Measurements from ENCODE around the gene DLGAP1.
"Not testable (repeated sequence)": the region's sequence is repeated elsewhere in the genome, so short reads cannot be mapped to it uniquely, and the experiment has no call there.

Gene DLGAP1

DNA sequence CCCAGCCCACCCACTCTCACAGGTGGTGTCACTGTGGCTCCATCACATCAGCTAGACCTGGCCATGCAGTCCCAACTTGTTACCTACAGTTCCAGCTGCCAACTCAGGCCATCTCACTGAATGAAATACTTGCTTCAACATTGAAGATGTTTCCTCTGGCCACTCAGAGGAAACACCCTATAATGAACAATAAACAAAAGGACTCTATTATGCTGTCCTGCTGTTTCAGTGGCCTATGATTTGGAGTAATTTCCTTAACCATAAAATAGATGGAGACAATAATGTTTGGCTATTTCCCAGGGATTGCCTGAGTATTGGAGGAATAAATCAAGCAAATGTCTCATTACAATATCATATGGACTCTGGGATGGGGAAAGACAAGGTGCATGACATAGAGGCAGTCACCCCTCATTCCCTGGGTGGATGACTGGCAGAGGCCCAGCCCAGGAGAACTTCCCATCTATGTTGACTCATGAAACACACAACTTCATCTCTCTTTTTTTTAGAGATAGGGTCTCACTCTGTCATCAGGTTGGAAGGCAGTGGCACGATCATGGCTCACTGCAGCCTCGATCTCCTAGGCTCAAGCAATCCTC lies 870.7 kb downstream of the DLGAP1 start:
- no peaks in the 10 kb centered on the region for H3K4me1 ChIP-seq (ENCODE audit: control insufficient read depth, insufficient read depth, low read length)
- H3K9ac ChIP-seq (ENCODE audit: low read length in 2 of 2) = no peak overlapping the region
- H3K27ac ChIP-seq (ENCODE audit: low read length) = no peak overlapping the region
- no peaks in the 10 kb centered on the region for H3K9me3 ChIP-seq (ENCODE audit: control insufficient read depth in 2 of 2, low read length in 2 of 2)
- H3K4me3 ChIP-seq (ENCODE audit: low read length in 2 of 2) = no peak overlapping the region
- H3K27me3 ChIP-seq (ENCODE audit: control insufficient read depth in 1 of 2, insufficient read depth in 2 of 2, low read length in 2 of 2) = no peaks in the 10 kb centered on the region
- H3K36me3 ChIP-seq (ENCODE audit: control insufficient read depth in 2 of 2, insufficient read depth in 2 of 2, low read length in 2 of 2) = no peaks in the 10 kb centered on the region

DNA sequence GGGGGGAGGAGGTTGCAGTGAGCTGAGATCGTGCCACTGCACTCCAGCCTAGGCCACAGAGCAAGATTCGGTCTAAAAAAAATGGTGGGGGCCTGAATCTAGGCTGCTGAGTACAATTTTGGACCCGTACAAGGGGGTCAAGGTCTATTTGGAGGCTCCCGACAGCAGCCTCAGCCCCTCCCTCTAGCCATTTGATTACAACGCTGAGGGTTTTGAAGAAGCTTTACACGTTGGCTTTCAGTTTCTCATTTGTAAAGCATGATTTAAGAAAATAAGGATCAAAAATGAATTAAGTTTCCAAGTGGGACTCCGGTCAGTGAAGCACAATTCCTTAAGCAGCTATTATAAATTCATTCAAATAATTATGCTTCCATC lies 871.2 kb downstream of the DLGAP1 start:
- Histone ChIP-seq H3K4me3 (ENCODE audit: low read length in 2 of 2) (no peak overlapping the region), H3K27me3 (ENCODE audit: control insufficient read depth in 1 of 2, insufficient read depth in 2 of 2, low read length in 2 of 2) (no peaks in the 10 kb centered on the region), H3K27ac (ENCODE audit: low read length) (no peak overlapping the region), H3K9me3 (ENCODE audit: control insufficient read depth in 2 of 2, low read length in 2 of 2) (no peaks in the 10 kb centered on the region), H3K9ac (ENCODE audit: low read length in 2 of 2) (no peak overlapping the region), H3K4me1 (ENCODE audit: control insufficient read depth, insufficient read depth, low read length) (no peaks in the 10 kb centered on the region), H3K36me3 (ENCODE audit: control insufficient read depth in 2 of 2, insufficient read depth in 2 of 2, low read length in 2 of 2) (no peaks in the 10 kb centered on the region)

DNA sequence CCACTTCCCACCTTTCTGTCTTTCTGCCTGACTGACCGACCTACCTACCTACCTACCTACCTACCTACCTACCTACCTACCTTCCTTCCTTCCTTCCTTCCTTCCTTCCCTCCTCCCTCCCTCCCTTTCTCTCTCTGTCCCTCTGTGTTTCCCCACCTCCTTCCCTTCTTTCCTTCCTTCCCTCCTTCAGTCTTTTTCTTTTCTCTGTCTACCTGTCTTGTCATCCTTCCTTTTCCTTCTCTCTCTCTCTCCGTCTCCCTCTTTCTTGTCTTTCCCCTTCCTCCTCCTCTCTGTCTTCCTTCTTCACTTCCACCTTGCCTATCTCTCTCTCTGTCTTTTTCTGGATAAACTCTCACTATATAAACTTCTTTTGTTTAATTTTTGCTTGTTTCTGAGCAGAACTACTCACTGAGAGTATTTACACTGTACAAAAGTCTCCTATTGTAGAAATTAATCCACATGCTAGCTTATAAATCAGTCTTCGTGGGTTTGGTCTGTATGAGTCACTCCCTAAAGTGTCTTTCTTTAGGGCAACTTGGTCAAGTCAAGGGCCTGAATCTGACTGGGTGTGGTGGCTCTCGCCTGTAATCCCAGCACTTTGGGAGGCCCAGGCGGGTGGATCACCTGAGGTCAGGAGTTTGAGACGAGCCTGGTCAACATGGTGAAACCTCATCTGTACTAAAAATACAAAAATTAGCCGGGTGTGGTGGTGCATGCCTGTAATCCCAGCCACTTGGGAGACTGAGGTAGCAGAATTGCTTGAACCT lies 871.8 kb downstream of the DLGAP1 start:
- not testable (repeated sequence) for H3K9me3 ChIP-seq (ENCODE audit: control insufficient read depth in 2 of 2, low read length in 2 of 2); H3K4me3 ChIP-seq (ENCODE audit: low read length in 2 of 2); H3K27ac ChIP-seq (ENCODE audit: low read length)

DNA sequence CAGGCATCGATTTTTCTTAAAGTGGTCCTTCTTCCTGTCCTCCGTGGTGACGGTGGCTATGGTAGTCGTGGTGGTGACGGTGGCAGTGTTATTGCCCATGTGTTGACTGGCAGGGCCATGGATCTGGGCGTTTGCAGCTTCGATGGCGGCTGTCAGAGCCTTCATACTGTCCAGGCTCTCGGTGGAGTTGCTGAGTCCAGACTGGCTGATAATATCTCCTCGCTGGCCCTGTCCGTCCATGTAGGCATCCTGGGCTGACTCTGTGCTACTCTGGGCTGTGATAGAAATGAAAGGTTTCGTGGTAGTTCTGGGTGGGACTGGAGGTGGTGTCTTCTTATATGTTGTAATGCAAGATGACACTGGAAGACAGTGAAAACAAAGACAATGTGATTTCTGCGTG lies 873.2 kb downstream of the DLGAP1 start:
- Histone ChIP-seq H3K36me3 (ENCODE audit: control insufficient read depth in 2 of 2, insufficient read depth in 2 of 2, low read length in 2 of 2) (no peaks in the 10 kb centered on the region), H3K27me3 (ENCODE audit: control insufficient read depth in 1 of 2, insufficient read depth in 2 of 2, low read length in 2 of 2) (no peaks in the 10 kb centered on the region)

More for the DNA sequence above, 871.8 kb downstream of the DLGAP1 start:
- not testable (repeated sequence) for H3K36me3 ChIP-seq (ENCODE audit: control insufficient read depth in 2 of 2, insufficient read depth in 2 of 2, low read length in 2 of 2); H3K27me3 ChIP-seq (ENCODE audit: control insufficient read depth in 1 of 2, insufficient read depth in 2 of 2, low read length in 2 of 2); H3K9ac ChIP-seq (ENCODE audit: low read length in 2 of 2); H3K4me1 ChIP-seq (ENCODE audit: control insufficient read depth, insufficient read depth, low read length)

DNA sequence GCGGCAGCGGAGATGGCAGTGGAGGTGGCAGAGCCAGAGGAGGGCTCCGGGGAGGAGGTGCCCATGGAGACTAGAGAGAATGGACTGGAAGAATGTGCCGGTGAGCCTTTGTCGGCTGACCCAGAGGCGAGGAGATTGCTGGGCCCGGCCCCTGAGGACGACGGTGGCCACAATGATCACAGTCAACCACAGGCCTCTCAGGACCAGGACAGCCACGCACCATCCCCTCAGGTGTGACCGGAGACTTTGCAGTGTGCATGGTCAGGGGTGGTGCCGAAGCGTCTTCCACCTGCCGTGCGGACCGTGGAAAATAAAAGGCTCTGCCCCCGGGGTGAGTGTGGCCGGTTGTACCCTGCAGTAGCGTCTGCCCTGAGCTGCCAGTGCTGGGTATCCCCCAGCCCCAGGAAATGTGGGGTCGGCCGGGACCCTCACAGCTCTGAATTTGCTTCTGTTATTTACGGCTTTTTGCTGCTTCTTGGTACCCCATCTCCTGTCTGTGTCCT lies 874.5 kb downstream of the DLGAP1 start:
- not testable (repeated sequence) for H3K9me3 ChIP-seq (ENCODE audit: control insufficient read depth in 2 of 2, low read length in 2 of 2); H3K4me3 ChIP-seq (ENCODE audit: low read length in 2 of 2); H3K36me3 ChIP-seq (ENCODE audit: control insufficient read depth in 2 of 2, insufficient read depth in 2 of 2, low read length in 2 of 2); H3K9ac ChIP-seq (ENCODE audit: low read length in 2 of 2); H3K27ac ChIP-seq (ENCODE audit: low read length); H3K4me1 ChIP-seq (ENCODE audit: control insufficient read depth, insufficient read depth, low read length); H3K27me3 ChIP-seq (ENCODE audit: control insufficient read depth in 1 of 2, insufficient read depth in 2 of 2, low read length in 2 of 2)

More for the DNA sequence above, 873.2 kb downstream of the DLGAP1 start:
- H3K9me3 ChIP-seq (ENCODE audit: control insufficient read depth in 2 of 2, low read length in 2 of 2) = no peaks in the 10 kb centered on the region
- no peaks in the 10 kb centered on the region for H3K4me1 ChIP-seq (ENCODE audit: control insufficient read depth, insufficient read depth, low read length)
- no peak overlapping the region for H3K9ac ChIP-seq (ENCODE audit: low read length in 2 of 2)
- H3K4me3 ChIP-seq (ENCODE audit: low read length in 2 of 2) = no peak overlapping the region
- no peak overlapping the region for H3K27ac ChIP-seq (ENCODE audit: low read length)

DNA sequence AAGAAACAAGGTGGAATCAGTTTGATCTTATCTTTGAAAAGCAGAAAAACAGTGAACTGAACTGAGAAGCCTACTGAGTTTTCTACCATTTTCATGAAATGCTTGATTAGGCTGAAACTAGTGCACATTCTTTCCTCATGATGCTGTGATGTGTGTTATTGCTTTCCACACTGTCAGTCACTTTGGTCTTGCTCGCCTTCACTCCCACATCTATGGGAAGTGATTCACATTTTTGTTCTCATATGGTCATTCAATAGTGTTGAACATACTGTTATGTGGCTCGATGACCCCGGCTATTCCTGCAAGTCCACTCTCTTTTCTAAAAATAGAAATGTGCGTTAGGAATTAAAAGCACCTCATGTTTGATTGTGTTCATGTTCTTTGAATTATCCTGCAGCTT lies 875.4 kb downstream of the DLGAP1 start:
- Histone ChIP-seq H3K4me1 (ENCODE audit: control insufficient read depth, insufficient read depth, low read length) (no peaks in the 10 kb centered on the region), H3K36me3 (ENCODE audit: control insufficient read depth in 2 of 2, insufficient read depth in 2 of 2, low read length in 2 of 2) (no peaks in the 10 kb centered on the region), H3K4me3 (ENCODE audit: low read length in 2 of 2) (no peak overlapping the region), H3K27me3 (ENCODE audit: control insufficient read depth in 1 of 2, insufficient read depth in 2 of 2, low read length in 2 of 2) (no peaks in the 10 kb centered on the region), H3K9me3 (ENCODE audit: control insufficient read depth in 2 of 2, low read length in 2 of 2) (no peaks in the 10 kb centered on the region), H3K9ac (ENCODE audit: low read length in 2 of 2) (no peak overlapping the region), H3K27ac (ENCODE audit: low read length) (no peak overlapping the region)

DNA sequence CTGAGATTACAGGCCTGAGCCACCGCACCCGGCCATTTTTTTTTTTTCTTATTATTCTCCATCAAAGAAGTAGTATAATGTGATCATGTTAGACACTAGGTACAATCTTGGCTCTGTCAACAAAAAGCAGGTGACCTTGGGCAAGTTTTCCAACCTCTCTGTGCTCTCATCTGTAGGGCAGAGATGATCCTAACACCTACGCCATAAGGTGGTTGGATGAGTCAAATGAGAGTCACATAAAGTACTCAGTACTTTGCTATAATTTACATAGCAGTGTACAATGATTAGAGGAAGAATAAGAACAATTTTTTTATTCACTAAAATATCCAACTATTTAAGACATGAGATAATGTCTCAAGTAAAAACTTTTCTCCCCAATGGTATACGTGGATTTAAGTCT lies 876.5 kb downstream of the DLGAP1 start:
- Histone ChIP-seq H3K27me3 (ENCODE audit: control insufficient read depth in 1 of 2, insufficient read depth in 2 of 2, low read length in 2 of 2) (no peaks in the 10 kb centered on the region), H3K4me1 (ENCODE audit: control insufficient read depth, insufficient read depth, low read length) (no peaks in the 10 kb centered on the region), H3K4me3 (ENCODE audit: low read length in 2 of 2) (no peak overlapping the region), H3K27ac (ENCODE audit: low read length) (no peak overlapping the region), H3K9ac (ENCODE audit: low read length in 2 of 2) (no peak overlapping the region), H3K9me3 (ENCODE audit: control insufficient read depth in 2 of 2, low read length in 2 of 2) (no peaks in the 10 kb centered on the region), H3K36me3 (ENCODE audit: control insufficient read depth in 2 of 2, insufficient read depth in 2 of 2, low read length in 2 of 2) (no peaks in the 10 kb centered on the region)

DNA sequence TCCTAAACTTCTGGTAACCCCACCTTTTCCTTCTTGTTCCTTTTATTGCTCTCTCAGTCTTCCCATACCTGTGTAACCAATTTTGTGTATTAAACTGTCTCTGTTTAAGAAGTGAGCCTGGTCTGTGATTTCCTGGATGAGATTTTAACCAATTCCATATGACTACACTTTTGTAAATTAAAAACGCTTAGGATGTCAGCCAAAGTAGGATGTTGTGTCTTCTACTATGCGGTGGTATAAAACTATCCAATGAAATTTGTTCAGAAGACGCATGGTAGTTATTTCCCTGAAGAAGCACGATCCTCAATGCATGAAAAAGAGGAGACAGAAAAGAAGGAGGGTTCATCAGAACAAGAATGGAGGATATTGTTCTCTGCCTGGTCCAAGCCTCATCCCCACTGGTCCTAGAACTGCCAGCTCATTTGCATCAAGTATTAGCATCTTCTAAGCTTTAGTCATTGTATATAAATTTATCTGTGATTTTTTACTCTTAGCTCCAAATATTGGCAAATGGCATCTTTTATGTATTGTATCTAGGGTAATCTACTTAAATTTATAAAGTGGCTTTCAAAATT lies 877.7 kb downstream of the DLGAP1 start:
- Histone ChIP-seq H3K4me1 (ENCODE audit: control insufficient read depth, insufficient read depth, low read length) (no peaks in the 10 kb centered on the region), H3K4me3 (ENCODE audit: low read length in 2 of 2) (no peak overlapping the region), H3K27me3 (ENCODE audit: control insufficient read depth in 1 of 2, insufficient read depth in 2 of 2, low read length in 2 of 2) (no peaks in the 10 kb centered on the region), H3K9me3 (ENCODE audit: control insufficient read depth in 2 of 2, low read length in 2 of 2) (no peaks in the 10 kb centered on the region), H3K9ac (ENCODE audit: low read length in 2 of 2) (no peak overlapping the region), H3K27ac (ENCODE audit: low read length) (no peak overlapping the region), H3K36me3 (ENCODE audit: control insufficient read depth in 2 of 2, insufficient read depth in 2 of 2, low read length in 2 of 2) (no peaks in the 10 kb centered on the region)

DNA sequence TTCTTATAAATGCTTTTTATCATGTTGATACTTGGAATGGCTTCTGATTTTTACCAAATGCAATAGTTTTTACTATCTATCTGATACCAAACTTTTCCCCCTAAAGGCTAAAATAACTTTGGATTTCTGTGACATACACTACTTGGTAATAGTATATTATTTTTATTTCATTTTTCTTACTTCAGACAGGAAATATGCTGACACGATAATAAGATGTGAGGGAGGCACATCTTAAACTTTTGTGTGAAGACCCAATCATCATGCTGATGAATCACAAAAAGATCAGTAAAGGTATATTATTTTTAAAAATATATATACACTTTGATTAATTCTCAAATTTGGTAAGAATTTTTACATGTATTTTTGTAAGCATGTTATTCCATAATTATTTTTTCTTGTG lies 882.3 kb downstream of the DLGAP1 start:
- H3K9ac ChIP-seq (ENCODE audit: low read length in 2 of 2) = no peak overlapping the region
- H3K27me3 ChIP-seq (ENCODE audit: control insufficient read depth in 1 of 2, insufficient read depth in 2 of 2, low read length in 2 of 2) = no peaks in the 10 kb centered on the region
- H3K27ac ChIP-seq (ENCODE audit: low read length) = no peak overlapping the region
- H3K4me3 ChIP-seq (ENCODE audit: low read length in 2 of 2) = no peak overlapping the region
- no peaks in the 10 kb centered on the region for H3K9me3 ChIP-seq (ENCODE audit: control insufficient read depth in 2 of 2, low read length in 2 of 2)
- no peaks in the 10 kb centered on the region for H3K4me1 ChIP-seq (ENCODE audit: control insufficient read depth, insufficient read depth, low read length)
- no peaks in the 10 kb centered on the region for H3K36me3 ChIP-seq (ENCODE audit: control insufficient read depth in 2 of 2, insufficient read depth in 2 of 2, low read length in 2 of 2)

DNA sequence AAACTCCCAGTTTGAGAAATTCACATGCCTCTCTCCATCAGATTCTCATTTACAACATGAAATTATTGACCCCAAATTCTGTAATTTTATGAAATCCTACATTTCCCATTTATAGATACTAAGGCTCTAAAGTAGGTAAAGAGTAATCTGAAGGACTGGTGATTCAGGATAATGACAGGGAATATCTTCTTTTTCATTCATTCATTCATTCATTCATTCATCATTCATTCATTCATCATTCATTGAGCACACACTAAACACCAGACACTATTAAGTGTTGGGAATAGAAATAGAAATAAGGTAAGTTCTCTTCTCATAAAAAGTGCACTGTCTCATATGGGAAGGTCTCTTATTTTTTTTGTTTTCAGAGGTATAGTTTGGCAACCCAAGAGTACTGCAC lies 888.3 kb downstream of the DLGAP1 start:
- Histone ChIP-seq H3K27ac (ENCODE audit: low read length) (no peak overlapping the region), H3K36me3 (ENCODE audit: control insufficient read depth in 2 of 2, insufficient read depth in 2 of 2, low read length in 2 of 2) (no peaks in the 10 kb centered on the region), H3K27me3 (ENCODE audit: control insufficient read depth in 1 of 2, insufficient read depth in 2 of 2, low read length in 2 of 2) (no peaks in the 10 kb centered on the region), H3K9ac (ENCODE audit: low read length in 2 of 2) (no peak overlapping the region), H3K4me1 (ENCODE audit: control insufficient read depth, insufficient read depth, low read length) (no peaks in the 10 kb centered on the region), H3K9me3 (ENCODE audit: control insufficient read depth in 2 of 2, low read length in 2 of 2) (peaks cover 0 to 6% of the 10 kb centered on the region in 2 donors), H3K4me3 (ENCODE audit: low read length in 2 of 2) (no peak overlapping the region)

DNA sequence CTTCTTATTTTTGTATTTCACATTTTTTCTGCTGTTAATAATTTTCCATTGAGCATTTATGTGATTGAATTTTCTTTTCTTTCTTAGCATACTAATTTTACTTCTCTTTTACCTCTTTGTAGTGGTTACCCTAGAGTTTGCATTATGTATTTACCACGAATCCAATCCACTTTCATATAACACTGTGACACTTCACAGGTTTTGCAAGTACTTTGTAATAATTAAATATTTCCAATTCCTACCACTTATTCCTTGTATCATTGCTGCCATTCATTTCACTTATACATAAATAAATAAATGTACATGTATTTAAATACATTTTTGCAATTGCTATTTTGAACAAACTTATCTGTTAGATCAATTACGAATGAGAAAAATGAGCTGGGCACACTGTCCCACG lies 894.4 kb downstream of the DLGAP1 start:
- H3K9me3 ChIP-seq (ENCODE audit: control insufficient read depth in 2 of 2, low read length in 2 of 2) = peaks cover 0 to 6% of the 10 kb centered on the region in 2 donors
- H3K9ac ChIP-seq (ENCODE audit: low read length in 2 of 2) = no peak overlapping the region
- H3K36me3 ChIP-seq (ENCODE audit: control insufficient read depth in 2 of 2, insufficient read depth in 2 of 2, low read length in 2 of 2) = no peaks in the 10 kb centered on the region
- no peaks in the 10 kb centered on the region for H3K27me3 ChIP-seq (ENCODE audit: control insufficient read depth in 1 of 2, insufficient read depth in 2 of 2, low read length in 2 of 2)
- H3K4me1 ChIP-seq (ENCODE audit: control insufficient read depth, insufficient read depth, low read length) = no peaks in the 10 kb centered on the region
- no peak overlapping the region for H3K27ac ChIP-seq (ENCODE audit: low read length)
- H3K4me3 ChIP-seq (ENCODE audit: low read length in 2 of 2) = no peak overlapping the region

Measured in stomach smooth muscle (tissue), 2 donors.